HAP-1 (cell line): Measurements from ENCODE around the gene RFX2.
A peak's percentile ranks its signal among the peaks of the same experiment; 100 is the strongest.
"Not testable (repeated sequence)": the region's sequence is repeated elsewhere in the genome, so short reads cannot be mapped to it uniquely, and the experiment has no call there.

Source experiments
- DNase-seq, 2 experiments: peaks; one replicate each; pipeline ENCODE4 v3.0.0-alpha.2; 2016 to 2020; ENCODE audit warnings: low spot score in 2 of 2
- H3K27me3 ChIP-seq: fragments of 250-450 bp; sonication (Bioruptor Pico); 2 replicates; pipeline ENCODE4 v1.5.1; 2020; ENCODE audit warnings: low read depth, mild to moderate bottlenecking, moderate library complexity
- H3K36me3 ChIP-seq: fragments of 250-450 bp; sonication (Bioruptor Pico); replicated peaks from 2 replicates; pipeline ENCODE4 v1.5.1; 2020; ENCODE audit warnings: mild to moderate bottlenecking
- H3K4me1 ChIP-seq: fragments of 250-450 bp; sonication (Bioruptor Pico); 2 replicates; pipeline ENCODE4 v1.5.1; 2020; ENCODE audit warnings: mild to moderate bottlenecking
- H3K4me3 ChIP-seq: fragments of 250-450 bp; sonication (Bioruptor Pico); 2 replicates; pipeline ENCODE4 v1.5.1; 2020; ENCODE audit warnings: mild to moderate bottlenecking, moderate library complexity
- H3K9me3 ChIP-seq: fragments of 250-450 bp; sonication (Bioruptor Pico); 2 replicates; pipeline ENCODE4 v1.5.1; 2020; ENCODE audit warnings: mild to moderate bottlenecking, moderate library complexity
- in situ Hi-C: fragments of 300-500 bp; cut with MboI; formaldehyde crosslinking; loops from 3 replicates; pipeline ENCODE4 v1.14.3; 2020; ENCODE audit warnings: low sequenced_read_pairs, inconsistent platforms, mixed read lengths

RFX2 gene

DNA sequence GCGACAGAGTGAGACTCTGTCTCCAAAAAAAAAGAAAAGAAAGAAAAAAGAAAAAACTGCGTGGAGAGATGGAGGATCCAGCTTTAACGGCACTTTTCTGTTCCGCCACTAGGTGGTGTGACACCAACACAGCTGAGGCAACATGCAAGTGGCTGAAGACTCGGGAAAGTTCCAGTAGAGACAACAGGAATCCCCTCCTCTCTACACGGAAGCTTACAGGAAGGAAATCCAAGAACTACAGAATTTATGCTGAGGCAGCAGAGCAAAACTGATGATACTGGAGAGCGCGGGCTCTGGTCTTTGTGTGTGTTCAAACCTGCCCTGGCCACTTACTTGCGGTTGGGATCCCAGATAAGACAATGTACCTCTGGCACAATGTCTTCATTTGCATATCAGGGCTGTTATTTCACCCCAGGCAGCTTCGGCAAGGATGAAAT lies 142.3 kb downstream of the RFX2 start:
- H3K9me3 ChIP-seq: no peaks in the 10 kb centered on the region
- DNase-seq: peak; percentile 79 to 81
- H3K4me3 ChIP-seq: no peak overlapping the region
- in situ Hi-C loops: no loop called here
- peaks cover 8% of the 10 kb centered on the region for H3K4me1 ChIP-seq
- peaks cover 7% of the 10 kb centered on the region; the same call in 1 of the 2 replicates for H3K36me3 ChIP-seq
- H3K27me3 ChIP-seq: no peaks in the 10 kb centered on the region

DNA sequence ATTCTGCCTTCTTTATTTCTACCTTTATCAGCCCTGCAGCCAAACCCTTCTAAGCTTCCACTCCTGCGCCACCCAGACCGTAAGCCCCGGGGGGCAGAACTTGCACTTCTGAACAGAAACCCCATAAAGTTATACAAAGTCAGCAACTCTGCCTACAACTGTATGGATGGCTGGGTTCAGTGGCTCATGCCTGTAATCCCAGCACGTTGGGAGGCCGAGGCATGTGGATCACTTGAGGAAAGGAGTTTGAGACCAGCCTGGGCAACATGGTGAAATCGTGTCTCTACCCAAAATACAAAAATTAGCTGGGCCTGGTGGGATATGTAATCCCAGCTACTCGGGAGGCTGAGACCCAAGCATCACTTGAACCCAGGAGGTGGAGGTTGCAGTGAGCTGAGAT lies 142.7 kb downstream of the RFX2 start:
- H3K36me3 ChIP-seq: peaks cover 7% of the 10 kb centered on the region; the same call in 1 of the 2 replicates
- in situ Hi-C loops: no loop called here

DNA sequence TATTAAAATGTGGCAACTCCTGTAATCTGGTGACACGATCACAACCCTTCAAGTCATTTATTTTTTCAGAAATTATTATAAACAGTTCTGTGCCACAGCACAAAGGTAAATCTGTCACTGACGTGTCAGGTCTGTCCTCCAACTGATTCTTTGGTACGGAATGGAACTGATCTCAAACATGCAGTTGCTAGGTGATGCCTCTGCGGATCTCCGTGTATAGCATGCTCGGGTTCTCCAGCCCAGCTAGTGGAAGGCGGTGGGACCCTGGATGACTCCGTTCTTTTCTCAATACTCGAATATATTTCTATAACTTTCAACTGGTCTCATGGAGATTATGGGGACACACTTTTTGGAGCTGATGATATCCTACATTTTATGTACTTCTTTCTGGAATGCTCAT lies 143.4 kb downstream of the RFX2 start:
- Histone ChIP-seq H3K4me3 (no peak overlapping the region), H3K9me3 (no peaks in the 10 kb centered on the region), H3K36me3 (peaks cover 7% of the 10 kb centered on the region; the same call in 1 of the 2 replicates), H3K4me1 (peaks cover 8% of the 10 kb centered on the region), H3K27me3 (no peaks in the 10 kb centered on the region)
- DNase-seq: no peak
- in situ Hi-C loops: no loop called here

More for the DNA sequence above, 142.7 kb downstream of the RFX2 start:
- H3K4me1 ChIP-seq: peaks cover 8% of the 10 kb centered on the region
- DNase-seq: no peak
- H3K27me3 ChIP-seq: no peaks in the 10 kb centered on the region
- H3K4me3 ChIP-seq: no peak overlapping the region
- no peaks in the 10 kb centered on the region for H3K9me3 ChIP-seq

DNA sequence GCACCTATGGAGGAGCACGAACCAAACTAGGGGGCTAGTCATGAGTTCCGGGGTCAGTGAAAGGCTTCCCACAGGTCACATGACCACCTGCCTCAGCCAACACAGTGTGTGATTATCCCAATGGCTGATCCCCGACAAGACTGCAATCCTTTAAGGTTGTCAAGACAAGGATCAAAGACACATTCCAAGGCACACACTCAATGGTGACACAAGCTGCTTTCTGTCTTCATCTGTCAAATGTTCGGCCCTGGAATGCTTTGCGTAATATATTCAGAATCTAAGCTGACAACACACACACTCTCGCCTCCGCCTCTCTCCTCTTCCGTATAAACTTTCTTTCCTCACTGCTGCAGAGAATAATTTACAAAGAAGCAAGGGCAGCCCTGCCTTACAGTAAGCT lies 144.1 kb downstream of the RFX2 start:
- Histone ChIP-seq H3K36me3 (peaks cover 7% of the 10 kb centered on the region; the same call in 1 of the 2 replicates), H3K4me1 (peaks cover 8% of the 10 kb centered on the region), H3K4me3 (no peak overlapping the region), H3K27me3 (no peaks in the 10 kb centered on the region), H3K9me3 (no peaks in the 10 kb centered on the region)
- in situ Hi-C loops: no loop called here
- no peak for DNase-seq

DNA sequence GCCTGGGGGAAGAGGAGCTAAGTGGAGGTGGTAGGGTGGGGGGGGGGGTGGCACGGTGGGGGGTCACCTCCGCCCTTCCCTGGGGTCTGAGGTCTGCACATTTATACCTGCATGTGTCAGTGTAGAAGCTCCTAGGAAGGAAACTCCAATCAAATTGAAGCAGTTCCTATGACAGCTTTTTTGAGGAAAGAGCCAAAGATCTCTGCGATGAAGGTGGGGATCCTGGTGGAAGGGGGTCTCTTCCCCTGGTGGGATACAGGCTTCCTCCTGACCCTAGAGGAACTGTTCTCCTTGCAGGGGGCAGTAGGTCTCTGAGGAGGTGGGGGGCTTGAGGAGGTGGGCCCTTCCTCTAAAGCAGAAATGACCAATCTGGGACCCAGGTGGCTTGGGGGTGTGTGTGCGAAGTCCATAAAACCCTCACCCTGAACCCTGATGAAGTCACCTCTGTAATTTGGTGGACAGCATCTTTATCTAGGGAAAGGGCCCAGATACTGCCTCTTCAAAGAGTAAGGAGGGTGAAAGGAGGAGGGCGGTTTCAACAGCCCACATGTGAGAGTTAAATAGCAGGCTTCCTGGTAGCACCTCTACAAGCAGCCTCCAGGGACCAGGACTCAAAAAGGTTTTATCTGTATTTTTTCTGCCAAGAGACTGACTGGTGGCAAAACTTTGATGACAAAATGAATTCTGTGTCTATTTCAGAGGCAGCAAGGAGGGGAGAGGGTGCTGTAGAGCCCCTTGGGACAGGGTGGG lies 145.3 kb downstream of the RFX2 start:
- no peak overlapping the region for H3K4me3 ChIP-seq
- in situ Hi-C loops: no loop called here
- no peaks in the 10 kb centered on the region for H3K27me3 ChIP-seq
- DNase-seq: no peak
- no peaks in the 10 kb centered on the region for H3K9me3 ChIP-seq
- H3K36me3 ChIP-seq: peaks cover 7% of the 10 kb centered on the region; the same call in 1 of the 2 replicates
- peaks cover 8% of the 10 kb centered on the region for H3K4me1 ChIP-seq

DNA sequence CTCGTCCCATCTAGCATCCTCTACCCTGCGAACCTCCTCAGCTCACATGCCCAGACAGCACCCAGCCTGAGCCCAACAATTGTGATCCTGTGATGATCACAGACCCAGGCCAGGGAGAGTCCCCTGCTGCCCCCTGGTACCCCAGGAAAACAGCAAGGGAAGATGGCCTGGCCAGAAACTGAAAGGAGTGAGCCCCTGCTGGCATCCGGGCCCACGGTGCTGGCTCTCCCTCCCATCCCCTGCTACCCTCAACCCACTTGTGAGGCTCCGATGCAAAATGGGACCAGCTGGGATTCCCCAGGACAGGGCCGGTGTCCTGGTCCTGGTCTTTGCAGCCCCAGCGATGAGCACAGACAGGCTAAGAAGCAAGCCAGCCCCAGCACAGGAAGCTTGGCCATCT lies 146.4 kb downstream of the RFX2 start:
- in situ Hi-C loops: no loop called here
- no peaks in the 10 kb centered on the region for H3K27me3 ChIP-seq
- no peak for DNase-seq
- no peak overlapping the region for H3K4me3 ChIP-seq
- peaks cover 8% of the 10 kb centered on the region for H3K4me1 ChIP-seq
- H3K9me3 ChIP-seq: no peaks in the 10 kb centered on the region
- peaks cover 7% of the 10 kb centered on the region; the same call in 1 of the 2 replicates for H3K36me3 ChIP-seq

DNA sequence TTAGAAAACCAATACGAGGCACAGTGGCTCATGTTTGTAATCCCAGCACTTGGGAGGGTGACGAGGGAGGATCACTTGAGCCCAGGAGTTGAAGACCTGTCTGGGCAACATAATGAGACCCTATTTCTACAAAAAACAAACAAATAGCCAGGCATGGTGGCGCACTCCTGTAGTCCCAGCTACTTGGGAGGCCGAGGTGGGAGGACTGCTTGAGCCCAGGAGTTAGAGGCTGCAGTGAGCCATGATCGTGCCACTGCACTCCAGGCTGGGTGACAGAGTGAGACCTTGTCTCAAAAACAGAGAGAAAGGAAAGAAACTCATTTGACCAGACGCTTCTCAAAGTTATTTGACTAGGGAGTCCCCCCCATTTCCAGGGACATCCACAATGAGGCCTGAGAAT lies 147.0 kb downstream of the RFX2 start:
- H3K9me3 ChIP-seq, DNase-seq, H3K36me3 ChIP-seq, H3K4me3 ChIP-seq, H3K4me1 ChIP-seq, H3K27me3 ChIP-seq, in situ Hi-C loops: not testable (repeated sequence)

DNA sequence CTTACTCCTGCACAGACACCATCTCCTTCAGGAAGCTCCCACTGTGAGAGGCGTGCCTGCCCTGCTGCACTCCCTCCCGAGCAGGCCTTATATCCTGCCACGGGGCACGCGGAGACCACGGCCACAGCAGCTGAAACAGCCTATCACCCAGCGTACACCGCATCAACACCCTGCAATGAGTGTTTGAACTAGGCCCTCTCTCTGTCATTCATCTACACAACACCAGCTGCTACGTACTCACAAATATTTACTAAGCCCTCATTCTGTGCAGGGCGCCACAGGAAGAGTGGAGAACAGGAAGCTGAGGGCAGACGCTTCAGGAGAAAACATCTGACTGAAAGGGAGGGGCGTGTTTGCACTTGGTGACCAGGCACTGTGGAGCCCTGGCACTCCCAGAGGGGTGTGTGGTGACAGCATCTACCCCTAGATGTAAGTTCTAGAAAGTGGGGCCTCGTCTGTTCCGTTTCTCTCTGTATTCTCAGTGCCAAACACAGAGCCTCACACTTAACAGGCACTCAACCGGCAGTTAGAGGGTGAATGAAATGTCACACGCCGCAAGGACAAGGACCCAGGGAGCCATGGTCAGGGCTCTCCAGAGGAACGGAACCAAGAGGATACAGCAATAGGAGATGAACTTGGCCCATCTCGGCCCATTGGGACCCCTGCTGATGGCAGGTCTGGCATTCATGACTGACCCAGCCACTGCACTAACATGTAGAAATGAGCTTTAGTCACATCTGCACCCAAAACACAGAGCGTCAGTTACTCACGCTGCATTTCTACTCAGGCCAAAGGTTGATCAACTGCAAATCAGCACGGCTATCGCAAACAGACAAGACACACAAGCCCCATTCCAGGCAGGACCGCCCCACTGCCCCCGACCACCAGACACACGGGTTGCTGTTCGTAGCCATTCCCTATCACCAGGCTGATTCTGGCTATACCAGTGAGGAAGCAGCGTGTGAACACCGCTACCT lies 148.0 kb downstream of the RFX2 start:
- Histone ChIP-seq H3K4me3 (no peak overlapping the region), H3K36me3 (peaks cover 7% of the 10 kb centered on the region; the same call in 1 of the 2 replicates), H3K9me3 (no peaks in the 10 kb centered on the region), H3K27me3 (no peaks in the 10 kb centered on the region), H3K4me1 (peaks cover 13% of the 10 kb centered on the region)
- in situ Hi-C loops: no loop called here
- DNase-seq: no peak

DNA sequence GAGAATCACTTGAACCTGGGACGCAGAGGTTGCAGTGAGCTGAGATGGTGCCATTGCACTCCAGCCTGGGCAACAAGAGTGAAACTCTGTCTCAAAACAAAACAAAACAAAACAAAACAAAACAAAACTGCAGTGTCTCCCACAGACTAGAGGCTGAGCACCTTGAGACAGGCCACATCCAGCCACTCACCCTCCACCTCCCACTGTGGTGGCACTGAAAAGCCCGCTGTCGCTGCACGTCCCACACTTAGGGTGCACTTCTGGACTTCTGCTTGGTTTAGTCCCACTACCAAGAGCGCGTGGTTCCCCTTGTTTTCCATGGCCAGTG lies 148.7 kb downstream of the RFX2 start:
- H3K4me3 ChIP-seq, in situ Hi-C loops, H3K9me3 ChIP-seq: not testable (repeated sequence)

DNA sequence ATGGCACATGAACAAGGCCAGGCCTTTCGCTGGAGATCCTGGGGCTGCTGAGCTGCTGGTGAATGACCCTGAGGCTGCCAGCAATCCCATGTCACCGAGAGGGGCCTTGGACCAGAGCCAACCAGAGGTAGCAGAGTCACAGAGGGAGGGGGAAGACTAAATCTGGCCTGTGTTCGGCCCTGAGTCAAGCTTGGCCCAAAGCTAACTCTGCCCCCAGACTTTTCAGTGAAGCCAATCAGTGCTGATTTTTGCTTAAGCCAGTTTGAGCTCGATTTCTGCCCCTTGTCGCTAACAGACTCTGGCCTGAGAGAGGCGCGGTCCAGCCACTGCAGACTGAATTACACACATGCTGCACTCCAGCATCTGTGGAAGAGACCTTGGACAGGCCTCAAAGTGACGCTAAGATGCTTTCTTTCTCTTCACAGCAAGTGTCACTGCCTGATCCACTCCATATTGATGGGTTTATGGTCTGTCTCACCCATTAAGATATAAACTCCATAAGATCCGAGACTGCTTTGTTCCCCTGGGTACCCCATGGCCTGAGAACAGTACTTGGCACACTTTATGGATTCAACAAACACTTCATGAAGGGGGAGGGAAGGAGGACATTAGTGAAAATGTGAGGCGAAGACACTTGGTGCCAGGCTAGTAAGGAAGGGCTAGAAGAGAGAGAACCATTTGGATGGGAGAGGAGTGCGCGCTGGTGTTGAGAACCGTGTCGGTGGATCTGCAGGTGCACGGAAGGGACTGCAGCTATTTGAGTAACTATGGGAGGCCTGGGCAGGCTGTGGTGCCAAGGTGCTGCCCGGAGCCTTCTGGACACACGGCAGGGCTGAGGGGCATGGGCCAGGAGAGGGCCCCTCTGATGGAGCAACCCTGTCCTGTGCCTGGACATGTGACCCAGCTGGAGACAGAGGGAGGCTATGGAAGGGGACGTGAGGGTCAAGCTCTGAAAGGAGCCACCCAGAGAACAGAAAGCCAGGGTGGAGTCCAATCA lies 150.0 kb downstream of the RFX2 start:
- Histone ChIP-seq H3K27me3 (no peaks in the 10 kb centered on the region), H3K4me3 (no peak overlapping the region), H3K4me1 (peaks cover 16% of the 10 kb centered on the region), H3K9me3 (no peaks in the 10 kb centered on the region), H3K36me3 (peaks cover 2% of the 10 kb centered on the region; the same call in 1 of the 2 replicates)
- in situ Hi-C loops: no loop called here
- DNase-seq: peak in 1 of 2 experiments; percentile 32

More for the DNA sequence above, 148.7 kb downstream of the RFX2 start:
- H3K27me3 ChIP-seq, H3K36me3 ChIP-seq, DNase-seq: not testable (repeated sequence)
- H3K4me1 ChIP-seq: peaks cover 13% of the 10 kb centered on the region

DNA sequence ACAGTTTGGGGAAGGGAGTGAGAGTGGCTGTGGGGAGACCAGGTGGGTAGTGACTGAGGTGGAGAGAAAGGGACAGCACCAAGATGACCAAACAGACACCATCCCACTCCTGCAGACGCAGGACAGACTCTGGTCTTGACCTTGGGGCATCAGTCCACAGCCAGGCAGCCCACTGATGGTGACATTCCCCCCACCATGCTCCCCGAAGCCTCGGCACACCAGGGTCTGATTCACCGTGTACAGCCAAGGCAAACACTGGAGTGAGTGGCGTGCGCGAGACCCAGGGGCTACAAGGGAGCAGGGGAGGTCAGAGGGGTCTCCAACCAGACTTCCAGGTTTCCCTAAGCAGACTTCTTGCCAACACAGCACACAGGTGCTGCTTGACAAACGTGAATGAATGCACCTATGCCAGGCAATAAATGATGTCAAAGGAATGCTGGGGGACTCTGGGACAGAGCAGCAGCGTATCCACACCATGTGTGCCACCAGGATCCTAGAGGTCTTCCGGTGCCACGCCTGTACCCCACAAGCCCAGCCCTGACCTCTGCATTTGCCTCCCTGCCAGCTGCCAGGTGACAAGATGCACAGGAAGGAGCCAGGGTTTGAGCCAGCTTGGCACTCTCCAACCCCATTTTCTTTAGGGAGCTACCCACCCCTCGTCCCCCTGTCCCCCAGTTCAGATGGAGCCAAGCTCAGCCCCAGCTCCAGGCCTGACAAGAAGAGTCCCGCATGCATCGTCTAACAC lies 150.9 kb downstream of the RFX2 start:
- H3K9me3 ChIP-seq: no peaks in the 10 kb centered on the region
- no peaks in the 10 kb centered on the region for H3K27me3 ChIP-seq
- in situ Hi-C loops: no loop called here
- H3K4me1 ChIP-seq: peaks cover 25% of the 10 kb centered on the region
- DNase-seq: no peak
- H3K36me3 ChIP-seq: no peaks in the 10 kb centered on the region
- H3K4me3 ChIP-seq: no peak overlapping the region

DNA sequence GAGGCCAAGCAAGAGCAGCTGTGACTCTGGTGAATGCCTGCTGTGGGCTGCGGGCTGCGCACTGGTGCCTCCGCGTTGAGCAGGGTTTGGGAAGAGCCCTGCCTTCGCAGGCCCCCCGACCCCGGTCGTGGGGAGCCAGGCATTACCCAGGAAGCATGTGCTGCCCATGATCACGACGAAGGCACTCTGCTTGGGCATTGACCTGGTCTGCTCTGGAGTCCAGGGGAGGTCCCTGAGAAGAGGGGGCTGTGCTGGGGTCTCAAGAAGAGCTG lies 151.5 kb downstream of the RFX2 start:
- Histone ChIP-seq H3K4me1 (peaks cover 31% of the 10 kb centered on the region), H3K9me3 (no peaks in the 10 kb centered on the region)
- in situ Hi-C loops: no loop called here

More for the DNA sequence above, 151.5 kb downstream of the RFX2 start:
- no peaks in the 10 kb centered on the region for H3K27me3 ChIP-seq
- H3K36me3 ChIP-seq: no peaks in the 10 kb centered on the region
- no peak for DNase-seq
- no peak overlapping the region for H3K4me3 ChIP-seq
